ENCODE results near the gene KLHL26.

DNA sequence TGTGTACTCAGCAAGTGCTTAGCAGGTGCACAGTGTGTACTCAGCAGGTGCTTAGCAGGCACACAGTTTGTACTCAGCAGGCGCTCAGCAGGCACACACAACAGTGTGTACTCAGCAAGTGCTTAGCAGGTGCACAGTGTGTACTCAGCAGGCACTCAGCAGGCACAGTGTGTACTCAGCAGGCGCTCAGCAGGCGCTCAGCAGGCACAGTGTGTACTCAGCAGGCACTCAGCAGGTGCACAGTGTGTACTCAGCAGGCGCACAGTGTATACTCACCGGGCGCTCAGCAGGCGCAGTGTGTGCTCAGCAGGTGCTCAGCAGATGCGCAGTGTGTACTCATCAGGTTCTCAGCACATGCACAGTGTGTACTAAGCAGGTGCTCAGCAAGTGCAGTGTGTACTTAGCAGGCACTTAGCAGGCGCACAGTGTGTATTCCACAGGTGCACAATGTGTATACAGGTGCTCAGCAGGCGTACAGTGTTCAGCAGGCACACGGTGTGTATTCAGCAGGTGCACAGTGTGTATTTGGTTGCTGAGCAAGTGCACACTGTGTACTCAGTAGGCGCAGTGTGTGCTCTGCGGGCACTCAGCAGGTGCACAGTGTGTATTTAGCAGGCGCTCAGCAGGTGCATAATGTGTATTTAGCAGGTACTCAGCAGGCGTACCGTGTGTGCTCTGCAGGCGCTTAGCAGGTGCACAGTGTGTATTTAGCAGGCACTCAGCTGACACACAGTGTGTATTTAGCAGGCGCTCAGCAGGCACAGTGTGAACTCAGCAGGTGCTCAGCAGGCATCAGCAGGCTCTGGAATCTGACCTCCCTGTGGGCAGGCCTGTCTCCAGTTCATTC, 61.7 kb downstream of the KLHL26 start:
- no peak for TF ChIP-seq CTCF (IDR thresholded peaks at IDR 0.05)
- TF ChIP-seq POLR2A (IDR thresholded peaks at IDR 0.05), result no peak
- TF ChIP-seq POLR2AphosphoS5 (IDR thresholded peaks at IDR 0.05; ENCODE audit: insufficient read depth in 1 of 2, low read depth in 1 of 2), result no peak

Data from vagina (tissue), 2 donors.